Activated T-helper 17 cell treated with anti-CD3 and anti-CD28 coated beads, Interleukin-2, amount 50 U/mL, for 72 hours (primary cell): ENCODE results near the gene RDH16. TPM values are rescaled to one million over a fixed set of nuclear protein-coding genes. Genes with fewer than 3 reads are reported as not detected.
"Not testable (repeated sequence)": the region's sequence is repeated elsewhere in the genome, so short reads cannot be mapped to it uniquely, and the experiment has no call there.

Experiments used
- ATAC-seq: fragments of 150-1000 bp; cut with Tn5 transposase; replicated peaks from 2 replicates; pipeline ENCODE4 v1.10.0; 2021; ENCODE audit warnings: mild to moderate bottlenecking, moderate library complexity
- H3K27ac Mint-ChIP-seq: one replicate; pipeline ENCODE4 v1.8.0; 2022; ENCODE audit warnings: mixed read lengths
- H3K27me3 Mint-ChIP-seq: one replicate; pipeline ENCODE4 v1.8.0; 2022; ENCODE audit warnings: mixed read lengths
- H3K36me3 Mint-ChIP-seq: one replicate; pipeline ENCODE4 v1.8.0; 2022; ENCODE audit warnings: low read depth, mild to moderate bottlenecking, mixed read lengths
- H3K4me1 Mint-ChIP-seq: one replicate; pipeline ENCODE4 v1.8.0; 2022; ENCODE audit warnings: mixed read lengths
- H3K4me3 Mint-ChIP-seq: one replicate; pipeline ENCODE4 v1.8.0; 2022; ENCODE audit warnings: mild to moderate bottlenecking, mixed read lengths
- H3K9me3 Mint-ChIP-seq: one replicate; pipeline ENCODE4 v1.8.0; 2022; ENCODE audit warnings: mixed read lengths
- total RNA-seq, 2 donors: library from RNA; stranded (reverse); gene quantifications; one replicate each; pipeline ENCODE4 v1.2.3, GENCODE V29; 2022

Gene RDH16
- total RNA-seq, 2 donors from 2014 or later = 0.11 to 0.69 TPM

DNA sequence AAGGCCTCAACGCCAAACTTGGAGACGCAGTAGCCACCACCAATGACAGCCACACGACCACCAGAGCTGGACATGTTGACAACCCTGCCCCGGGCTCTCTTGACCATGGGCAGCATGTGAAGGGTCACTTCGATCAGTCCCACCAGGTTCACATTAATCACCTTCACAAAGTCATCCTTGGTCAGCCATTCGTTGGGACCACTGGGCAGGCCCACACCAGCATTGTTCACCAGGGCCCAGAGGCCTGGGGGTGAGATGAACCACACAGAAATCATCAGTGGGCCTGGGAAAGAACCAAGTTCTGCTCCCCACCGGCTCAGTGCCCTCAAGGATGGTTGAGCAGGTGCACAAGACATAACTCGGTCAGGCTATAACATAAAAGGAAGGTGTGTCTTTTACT lies 27.2 kb downstream of the RDH16 start:
- H3K36me3 Mint-ChIP-seq = no peaks in the 10 kb centered on the region
- no peaks in the 10 kb centered on the region for H3K9me3 Mint-ChIP-seq
- H3K4me3 Mint-ChIP-seq = no peak overlapping the region
- no peak for ATAC-seq
- peaks cover 5% of the 10 kb centered on the region for H3K4me1 Mint-ChIP-seq
- H3K27ac Mint-ChIP-seq = no peak overlapping the region
- H3K27me3 Mint-ChIP-seq = peaks cover 3% of the 10 kb centered on the region

DNA sequence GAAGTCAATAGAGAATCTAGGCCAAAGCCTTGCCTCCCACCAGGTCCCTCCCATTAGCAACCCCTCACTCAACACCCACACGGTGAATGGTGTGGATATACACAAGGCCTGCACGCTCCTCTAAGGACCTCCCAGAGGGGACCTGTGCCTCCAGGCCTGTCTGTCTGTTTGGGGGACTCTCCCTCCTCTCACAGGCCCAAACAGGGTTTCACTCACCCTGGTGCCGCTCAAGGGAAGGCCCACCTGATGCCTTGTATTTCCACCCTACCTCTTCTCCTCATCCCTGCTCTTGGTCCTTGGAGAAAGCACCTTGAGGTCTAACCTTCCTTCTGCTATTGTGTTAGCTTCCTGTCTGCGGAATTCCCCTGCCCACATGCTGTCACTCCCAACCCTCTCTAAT lies 27.6 kb downstream of the RDH16 start:
- no peak for ATAC-seq
- no peak overlapping the region for H3K27ac Mint-ChIP-seq
- no peak overlapping the region for H3K4me3 Mint-ChIP-seq
- no peaks in the 10 kb centered on the region for H3K9me3 Mint-ChIP-seq
- no peaks in the 10 kb centered on the region for H3K36me3 Mint-ChIP-seq
- H3K27me3 Mint-ChIP-seq = peaks cover 3% of the 10 kb centered on the region
- H3K4me1 Mint-ChIP-seq = peaks cover 5% of the 10 kb centered on the region

DNA sequence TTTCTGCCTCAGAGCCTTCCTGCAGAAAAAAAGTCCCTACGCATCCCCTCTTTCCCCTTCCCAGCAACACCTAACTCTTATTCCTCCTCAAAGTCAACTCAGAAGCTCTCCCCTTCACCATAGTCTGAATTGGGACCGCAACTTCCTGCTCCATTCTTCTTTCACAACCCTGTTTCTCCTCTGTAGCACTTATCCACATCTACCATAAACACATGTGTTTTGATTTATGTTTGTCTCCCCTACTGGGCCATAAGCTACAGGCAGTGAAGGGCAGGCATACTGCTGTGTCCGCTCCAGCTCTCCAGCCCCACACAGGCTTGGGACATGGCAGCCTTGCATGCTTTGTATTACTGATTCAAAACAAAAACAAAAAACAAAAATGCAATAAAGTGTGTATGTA lies 29.1 kb downstream of the RDH16 start:
- ATAC-seq = no peak
- H3K27ac Mint-ChIP-seq = no peak overlapping the region
- no peak overlapping the region for H3K4me3 Mint-ChIP-seq
- peaks cover 5% of the 10 kb centered on the region for H3K4me1 Mint-ChIP-seq
- H3K27me3 Mint-ChIP-seq = peaks cover 3% of the 10 kb centered on the region
- H3K36me3 Mint-ChIP-seq = no peaks in the 10 kb centered on the region
- no peaks in the 10 kb centered on the region for H3K9me3 Mint-ChIP-seq

DNA sequence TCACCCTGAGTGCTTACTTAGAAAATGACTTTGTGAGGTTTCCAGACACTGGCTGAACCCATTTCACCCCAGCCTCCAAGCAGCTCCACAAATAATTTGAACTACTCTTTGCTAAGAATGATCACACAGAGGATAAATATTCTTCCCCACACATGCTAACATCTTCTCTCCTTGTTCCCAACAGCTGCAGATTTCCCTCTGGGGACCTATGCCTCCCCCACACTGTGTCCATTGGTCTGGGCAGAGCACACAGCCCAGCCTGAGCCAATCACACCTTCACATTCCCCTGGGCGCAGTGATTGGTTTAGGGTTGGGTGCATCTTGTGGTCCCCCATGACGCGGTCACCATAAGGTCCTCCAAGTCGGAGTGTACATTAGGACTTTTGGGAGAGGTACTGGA lies 30.1 kb downstream of the RDH16 start:
- no peaks in the 10 kb centered on the region for H3K9me3 Mint-ChIP-seq
- peaks cover 3% of the 10 kb centered on the region for H3K27me3 Mint-ChIP-seq
- no peaks in the 10 kb centered on the region for H3K36me3 Mint-ChIP-seq
- peaks cover 5% of the 10 kb centered on the region for H3K4me1 Mint-ChIP-seq
- ATAC-seq = no peak
- no peak overlapping the region for H3K4me3 Mint-ChIP-seq
- no peak overlapping the region for H3K27ac Mint-ChIP-seq

DNA sequence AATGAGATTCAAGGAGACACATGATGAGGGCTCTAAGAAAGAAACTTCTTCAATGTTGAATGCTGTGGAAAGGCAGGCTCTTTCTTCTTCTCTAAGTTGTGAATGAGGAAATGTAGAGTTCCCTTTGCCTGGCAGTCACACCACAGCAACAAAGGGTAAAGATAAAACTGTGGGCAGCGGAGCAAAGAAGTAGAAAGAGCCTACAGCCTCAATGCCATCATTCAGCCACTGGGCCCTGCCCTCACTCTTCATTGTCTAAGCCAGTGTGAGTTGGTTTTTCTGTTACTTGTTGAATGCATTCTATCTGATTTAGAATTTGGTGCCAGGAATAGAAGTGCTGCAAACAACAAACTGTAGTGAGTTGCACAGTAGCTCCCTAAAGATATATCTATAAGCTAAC lies 35.4 kb downstream of the RDH16 start:
- no peaks in the 10 kb centered on the region for H3K4me1 Mint-ChIP-seq
- no peaks in the 10 kb centered on the region for H3K9me3 Mint-ChIP-seq
- no peak overlapping the region for H3K4me3 Mint-ChIP-seq
- H3K27me3 Mint-ChIP-seq = peaks cover 10% of the 10 kb centered on the region
- no peaks in the 10 kb centered on the region for H3K36me3 Mint-ChIP-seq
- no peak overlapping the region for H3K27ac Mint-ChIP-seq
- no peak for ATAC-seq

DNA sequence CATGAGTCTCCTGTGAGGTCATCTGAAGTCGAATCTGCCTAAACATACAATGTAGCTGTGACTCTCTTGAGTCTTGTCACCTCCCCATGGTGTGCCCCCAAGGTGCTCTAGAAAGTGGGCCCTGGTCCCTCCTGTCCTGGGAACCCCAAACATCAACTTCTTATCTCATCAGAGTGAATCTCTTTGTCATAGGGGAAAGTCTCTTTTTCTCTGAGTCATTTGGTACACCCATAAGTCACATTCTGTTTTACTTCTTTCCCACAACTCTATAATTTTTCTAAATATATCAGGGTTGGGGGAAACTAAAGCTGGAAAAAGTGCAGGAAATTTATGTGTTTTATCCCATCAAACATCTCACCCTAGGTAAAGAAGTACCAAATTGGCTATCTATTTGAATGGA lies 36.1 kb downstream of the RDH16 start:
- Mint-ChIP-seq H3K27me3 (peaks cover 15% of the 10 kb centered on the region), H3K27ac (no peak overlapping the region), H3K9me3 (no peaks in the 10 kb centered on the region), H3K36me3 (no peaks in the 10 kb centered on the region), H3K4me1 (no peaks in the 10 kb centered on the region), H3K4me3 (no peak overlapping the region)
- ATAC-seq = no peak

DNA sequence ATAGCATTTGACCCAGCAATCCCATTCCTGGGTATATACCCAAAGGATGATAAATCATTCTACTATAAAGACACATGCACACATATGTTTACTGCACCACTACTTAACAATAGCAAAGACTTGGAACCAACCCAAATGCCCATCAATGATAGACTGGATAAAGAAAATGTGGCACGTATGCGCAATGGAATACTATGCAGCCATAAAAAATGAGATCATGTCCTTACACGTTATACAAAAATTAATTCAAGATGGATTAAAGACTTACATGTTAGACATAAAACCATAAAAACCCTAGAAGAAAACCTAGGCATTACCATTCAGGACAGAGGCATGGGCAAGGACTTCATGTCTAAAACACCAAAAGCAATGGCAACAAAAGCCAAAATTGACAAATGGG lies 39.3 kb downstream of the RDH16 start:
- H3K4me1 Mint-ChIP-seq, ATAC-seq, H3K27ac Mint-ChIP-seq, H3K4me3 Mint-ChIP-seq, H3K36me3 Mint-ChIP-seq, H3K9me3 Mint-ChIP-seq: not testable (repeated sequence)
- peaks cover 25% of the 10 kb centered on the region for H3K27me3 Mint-ChIP-seq

DNA sequence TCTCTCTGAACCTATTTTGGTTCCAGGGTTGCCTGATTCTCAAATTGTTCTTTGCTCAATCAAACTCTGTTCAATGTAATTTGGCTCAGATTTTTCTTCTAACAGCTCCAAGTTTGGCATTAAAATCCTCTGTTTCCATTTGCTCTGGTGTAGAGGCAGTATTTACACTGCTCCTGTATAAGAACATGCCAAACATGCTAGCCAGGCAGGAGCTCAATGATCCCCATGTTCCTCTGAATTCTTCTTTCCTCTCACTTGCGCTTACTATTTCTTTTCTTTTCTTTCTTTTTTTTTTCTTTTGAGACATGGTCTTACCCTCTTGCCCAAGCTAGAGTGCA lies 40.4 kb downstream of the RDH16 start:
- H3K9me3 Mint-ChIP-seq = no peaks in the 10 kb centered on the region
- H3K4me3 Mint-ChIP-seq = no peak overlapping the region
- ATAC-seq = no peak

DNA sequence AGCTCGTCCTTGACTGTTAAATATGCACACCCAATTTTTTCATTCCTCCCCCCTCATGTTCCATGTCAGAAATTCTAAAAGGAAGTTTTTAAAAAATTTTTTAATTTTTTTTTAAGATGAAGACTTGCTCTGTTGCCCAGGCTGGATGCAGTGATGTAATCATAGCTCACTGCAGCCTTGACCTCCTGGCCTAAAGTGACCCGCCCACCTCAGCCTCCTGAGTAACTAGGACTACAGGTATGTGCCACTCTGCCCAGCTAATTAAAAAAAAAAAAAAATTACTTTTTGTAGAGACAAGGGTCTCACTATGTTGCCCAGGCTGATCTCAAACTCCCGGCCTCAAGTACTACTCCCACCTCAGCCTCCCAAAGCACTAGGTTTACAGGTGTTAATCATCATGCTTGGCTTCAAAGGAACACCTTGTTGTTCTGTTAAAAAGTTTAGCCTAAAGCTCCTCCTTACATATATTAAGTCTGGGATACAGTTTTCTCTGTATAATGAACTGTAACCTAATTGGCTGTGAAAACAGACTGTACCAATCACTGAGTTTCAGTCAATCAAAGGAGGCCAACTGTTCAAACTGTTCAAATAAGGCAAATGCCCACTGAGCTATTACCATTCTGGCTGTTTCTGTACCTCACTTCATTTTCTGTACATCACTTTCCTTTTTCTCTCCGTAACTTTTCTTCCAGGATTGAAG lies 41.0 kb downstream of the RDH16 start:
- no peaks in the 10 kb centered on the region for H3K36me3 Mint-ChIP-seq
- H3K27me3 Mint-ChIP-seq = peaks cover 27% of the 10 kb centered on the region
- ATAC-seq = no peak
- no peaks in the 10 kb centered on the region for H3K9me3 Mint-ChIP-seq
- H3K4me1 Mint-ChIP-seq = no peaks in the 10 kb centered on the region
- no peak overlapping the region for H3K4me3 Mint-ChIP-seq
- no peak overlapping the region for H3K27ac Mint-ChIP-seq

More for the DNA sequence above, 40.4 kb downstream of the RDH16 start:
- peaks cover 24% of the 10 kb centered on the region for H3K27me3 Mint-ChIP-seq
- no peak overlapping the region for H3K27ac Mint-ChIP-seq
- no peaks in the 10 kb centered on the region for H3K4me1 Mint-ChIP-seq
- H3K36me3 Mint-ChIP-seq = no peaks in the 10 kb centered on the region

DNA sequence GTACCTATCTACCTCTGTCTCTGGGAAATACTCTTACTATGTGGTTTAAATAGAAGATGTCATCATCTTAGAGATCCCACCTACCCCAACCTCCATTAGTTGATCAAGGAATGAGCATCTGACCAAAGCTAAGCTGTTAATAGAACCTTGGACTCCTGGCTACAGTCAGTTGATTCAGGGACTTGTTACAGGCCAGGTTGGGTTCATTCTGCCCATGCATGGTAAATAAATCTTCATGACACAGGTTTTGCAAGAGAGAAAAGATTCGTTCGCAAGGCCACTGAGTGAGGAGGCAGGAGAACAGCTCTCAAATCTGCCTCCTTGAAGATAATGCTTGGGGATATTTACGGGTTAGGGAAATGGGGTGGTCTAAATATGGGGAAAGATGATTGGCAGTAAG lies 42.7 kb downstream of the RDH16 start:
- Mint-ChIP-seq H3K4me3 (no peak overlapping the region), H3K27me3 (peaks cover 29% of the 10 kb centered on the region), H3K9me3 (peaks cover 2% of the 10 kb centered on the region), H3K4me1 (no peaks in the 10 kb centered on the region), H3K36me3 (no peaks in the 10 kb centered on the region), H3K27ac (no peak overlapping the region)
- ATAC-seq = no peak

DNA sequence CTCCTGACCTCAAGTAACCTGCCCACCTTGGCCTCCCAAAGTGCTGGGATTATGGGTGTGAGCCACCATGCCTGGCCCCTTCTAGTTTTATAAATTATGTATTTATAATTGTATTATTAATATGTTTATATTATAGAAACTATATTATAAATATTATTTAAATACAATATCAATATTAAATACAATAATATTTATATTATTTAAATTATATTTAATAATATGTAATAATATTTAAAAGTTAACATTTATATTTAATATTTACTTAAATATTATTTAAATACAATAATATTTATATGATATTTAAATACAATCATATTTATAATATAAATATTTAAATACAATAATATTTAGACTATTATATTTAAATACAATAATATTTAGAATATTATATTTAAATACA lies 43.2 kb downstream of the RDH16 start:
- Mint-ChIP-seq H3K36me3 (no peaks in the 10 kb centered on the region), H3K27me3 (peaks cover 29% of the 10 kb centered on the region)

DNA sequence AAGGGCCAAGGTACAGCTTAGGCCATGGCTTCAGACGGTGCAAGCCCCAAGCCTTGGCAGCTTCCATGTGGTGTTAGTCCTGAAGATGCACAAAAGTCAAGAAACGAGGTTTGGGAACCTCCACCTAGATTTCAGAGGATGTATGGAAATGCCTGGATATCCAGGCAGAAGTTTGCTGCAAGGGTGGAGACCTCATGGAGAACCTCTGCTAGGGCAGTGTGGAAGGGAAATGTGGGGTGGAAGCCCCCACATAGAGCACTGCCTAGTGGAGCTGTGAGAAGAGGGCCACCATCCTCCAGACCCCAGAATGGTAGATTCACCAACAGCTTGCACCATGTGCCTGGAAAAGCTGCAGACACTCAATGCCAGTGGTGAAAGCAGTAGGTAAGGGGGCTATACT lies 48.0 kb downstream of the RDH16 start:
- peaks cover 11% of the 10 kb centered on the region for H3K27me3 Mint-ChIP-seq
- H3K4me1 Mint-ChIP-seq, H3K36me3 Mint-ChIP-seq, H3K9me3 Mint-ChIP-seq, ATAC-seq, H3K4me3 Mint-ChIP-seq, H3K27ac Mint-ChIP-seq: not testable (repeated sequence)

More for the DNA sequence above, 43.2 kb downstream of the RDH16 start:
- H3K4me3 Mint-ChIP-seq = no peak overlapping the region
- ATAC-seq = no peak
- H3K4me1 Mint-ChIP-seq = no peaks in the 10 kb centered on the region
- H3K27ac Mint-ChIP-seq = no peak overlapping the region
- peaks cover 4% of the 10 kb centered on the region for H3K9me3 Mint-ChIP-seq

DNA sequence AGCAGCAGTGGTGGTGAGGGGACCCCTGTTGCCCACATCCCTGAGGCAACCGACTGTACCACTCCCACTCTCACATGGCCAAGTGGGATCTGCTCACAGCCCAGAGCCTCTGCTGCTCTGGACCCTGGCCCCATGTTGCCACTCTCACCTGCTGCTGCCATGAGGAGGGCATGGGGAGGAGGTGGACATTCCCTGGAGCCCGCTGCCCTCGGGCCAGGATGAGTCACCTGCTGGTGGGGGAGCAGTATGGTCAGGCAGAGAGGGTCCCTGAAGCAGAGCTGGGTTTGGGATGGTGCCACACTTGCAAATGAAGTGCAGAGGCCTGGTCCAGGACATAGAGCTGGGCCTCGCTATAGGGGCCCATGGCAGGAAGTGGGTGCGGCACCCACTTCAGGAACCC lies 49.3 kb downstream of the RDH16 start:
- Mint-ChIP-seq H3K4me3 (no peak overlapping the region), H3K36me3 (no peaks in the 10 kb centered on the region), H3K27ac (no peak overlapping the region), H3K4me1 (no peaks in the 10 kb centered on the region), H3K27me3 (peaks cover 8% of the 10 kb centered on the region), H3K9me3 (peaks cover 4% of the 10 kb centered on the region)
- no peak for ATAC-seq

DNA sequence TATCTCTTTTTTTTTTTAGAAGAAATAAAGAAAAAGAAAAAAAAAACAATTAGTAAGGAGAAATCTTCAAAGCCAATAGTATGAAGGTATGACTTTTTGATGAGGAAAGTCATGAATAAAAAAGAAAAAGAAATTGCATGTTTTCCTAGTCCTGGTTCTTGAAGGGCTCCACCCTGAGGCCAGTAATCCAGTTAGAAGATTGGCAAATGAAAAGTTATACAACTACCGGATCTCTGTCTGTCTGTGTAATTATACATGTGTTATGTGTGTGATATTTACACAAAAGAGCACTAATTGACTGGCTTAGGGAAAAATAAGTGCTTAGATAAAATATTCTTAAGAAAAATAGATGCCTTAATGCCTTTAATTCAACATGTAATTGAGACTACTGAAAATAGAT lies 51.6 kb downstream of the RDH16 start:
- H3K9me3 Mint-ChIP-seq = peaks cover 15% of the 10 kb centered on the region
- no peak overlapping the region for H3K4me3 Mint-ChIP-seq
- H3K36me3 Mint-ChIP-seq = no peaks in the 10 kb centered on the region
- no peak overlapping the region for H3K27ac Mint-ChIP-seq
- H3K4me1 Mint-ChIP-seq = no peaks in the 10 kb centered on the region
- no peak for ATAC-seq
- no peaks in the 10 kb centered on the region for H3K27me3 Mint-ChIP-seq

DNA sequence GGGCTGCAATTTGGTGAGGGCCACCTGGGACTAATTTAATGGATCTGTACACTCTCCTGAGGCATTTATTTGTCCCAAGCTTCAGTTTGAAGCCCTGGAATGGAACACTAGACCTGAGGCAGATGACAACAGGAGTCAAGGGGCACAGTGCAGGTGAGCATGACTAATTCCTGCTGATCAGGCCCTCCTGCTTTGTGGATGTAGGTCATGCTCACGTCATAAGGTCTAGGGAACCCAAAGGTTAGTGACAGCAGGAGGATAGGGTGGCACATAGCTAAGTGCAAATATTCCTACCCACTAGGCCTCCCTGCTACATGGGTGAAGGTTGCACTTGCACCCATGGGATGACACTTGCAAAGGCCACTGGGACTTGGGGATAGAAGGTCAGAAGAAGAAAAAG lies 54.0 kb downstream of the RDH16 start:
- no peak for ATAC-seq
- Mint-ChIP-seq H3K9me3 (peaks cover 15% of the 10 kb centered on the region), H3K4me3 (no peak overlapping the region), H3K4me1 (no peaks in the 10 kb centered on the region), H3K27me3 (peaks cover 3% of the 10 kb centered on the region), H3K27ac (no peak overlapping the region), H3K36me3 (no peaks in the 10 kb centered on the region)
